KMS-11 (cell line): ENCODE results near the gene LSS.
A peak's percentile ranks its signal among the peaks of the same experiment; 100 is the strongest.
"Not testable (repeated sequence)": the region's sequence is repeated elsewhere in the genome, so short reads cannot be mapped to it uniquely, and the experiment has no call there.

Source experiments
- H2AFZ ChIP-seq: fragments of 200-600 bp; sonication (generic); 2 replicates; pipeline ENCODE4 v1.6.1; 2016; ENCODE audit warnings: antibody characterized with exemption, mixed run types, low read depth
- H3K27ac ChIP-seq: fragments of 200-600 bp; sonication (generic); 2 replicates; pipeline ENCODE4 v1.6.1; 2016; ENCODE audit warnings: mild to moderate bottlenecking, mixed run types
- H3K27me3 ChIP-seq: fragments of 200-600 bp; sonication (generic); 2 replicates; pipeline ENCODE4 v1.6.1; 2017; ENCODE audit warnings: mild to moderate bottlenecking, low read depth, mixed run types, moderate library complexity; ENCODE audit not compliant: insufficient read depth
- H3K36me3 ChIP-seq: fragments of 200-600 bp; sonication (generic); 2 replicates; pipeline ENCODE4 v1.6.1; 2017; ENCODE audit warnings: mild to moderate bottlenecking, mixed run types; ENCODE audit not compliant: insufficient read depth
- H3K4me1 ChIP-seq: fragments of 200-600 bp; sonication (generic); 2 replicates; pipeline ENCODE4 v1.6.1; 2016; ENCODE audit warnings: mild to moderate bottlenecking, low read depth, mixed run types; ENCODE audit not compliant: poor library complexity, severe bottlenecking
- H3K4me2 ChIP-seq: fragments of 200-600 bp; sonication (generic); 2 replicates; pipeline ENCODE4 v1.7.0; 2016; ENCODE audit warnings: mild to moderate bottlenecking, mixed run types
- H3K4me3 ChIP-seq: fragments of 200-600 bp; sonication (generic); IDR thresholded peaks from 2 replicates; pipeline ENCODE4 v1.6.1; 2017; ENCODE audit warnings: low read depth, low read length, mixed read lengths; ENCODE audit not compliant: insufficient read depth
- H3K79me2 ChIP-seq: fragments of 200-600 bp; sonication (generic); 2 replicates; pipeline ENCODE4 v1.6.1; 2016; ENCODE audit warnings: low read depth, mixed run types; ENCODE audit not compliant: insufficient read depth
- H3K9ac ChIP-seq: fragments of 200-600 bp; sonication (generic); 2 replicates; pipeline ENCODE4 v1.6.1; 2016; ENCODE audit warnings: mild to moderate bottlenecking, mixed run types
- H4K20me1 ChIP-seq: fragments of 200-600 bp; sonication (generic); 2 replicates; pipeline ENCODE4 v1.6.1; 2016; ENCODE audit warnings: mild to moderate bottlenecking, mixed run types; ENCODE audit not compliant: insufficient read depth
- TF ChIP-seq, protein P1 (sequence below): fragments of 200-600 bp; sonication (generic); conservative IDR thresholded peaks from 2 replicates; pipeline ENCODE4 v1.6.1; 2017; ENCODE audit warnings: low read depth, mild to moderate bottlenecking, antibody characterized with exemption, low read length, moderate library complexity, mixed read lengths

The LSS gene

DNA sequence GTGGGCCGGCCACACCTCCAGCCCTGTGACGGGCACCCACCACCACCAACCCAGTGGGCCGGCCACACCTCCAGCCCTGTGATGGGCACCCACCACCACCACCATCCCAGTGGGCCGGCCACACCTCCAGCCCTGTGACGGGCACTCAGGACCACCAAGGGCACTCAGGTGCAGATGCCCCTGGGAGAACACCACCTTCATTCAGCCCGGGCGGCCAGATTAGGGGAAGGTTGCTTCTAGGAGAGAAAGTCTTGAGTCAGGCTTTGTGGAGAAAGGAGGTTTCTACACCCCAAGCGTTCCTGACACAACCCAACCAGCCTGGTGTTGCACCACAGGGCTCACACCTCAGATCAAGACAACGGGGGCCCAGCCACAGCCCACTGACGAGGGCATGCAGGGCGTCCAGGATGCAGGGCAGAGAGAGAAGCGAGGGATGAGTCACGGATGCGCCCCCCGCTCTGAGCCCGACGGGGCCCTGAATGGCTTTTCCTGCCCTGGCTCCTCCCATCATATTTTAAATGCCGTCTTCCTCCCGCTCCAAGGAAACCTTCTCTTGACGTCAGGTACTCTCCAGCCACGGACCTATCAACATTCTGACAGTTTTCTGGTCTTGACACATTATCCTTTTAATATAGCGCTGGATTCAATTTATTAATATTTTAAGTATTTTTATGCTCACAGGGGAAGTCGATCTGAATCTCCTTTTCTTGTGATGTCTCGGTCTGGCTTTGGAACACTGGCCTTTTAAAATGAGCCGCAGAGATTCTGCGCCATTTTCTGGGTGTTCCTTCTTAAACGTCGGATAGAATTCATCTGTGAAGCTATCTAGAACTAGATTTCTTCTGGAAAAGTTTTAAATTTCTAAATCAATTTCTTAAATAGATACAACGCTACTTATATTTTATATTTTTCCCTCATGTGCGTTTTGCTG is 43.7 kb downstream of the LSS start:
- peak overlapping the region; percentile 91 for H3K4me2 ChIP-seq
- no peaks in the 10 kb centered on the region for H3K79me2 ChIP-seq
- no peaks in the 10 kb centered on the region; the same call in 1 of the 2 replicates for H3K36me3 ChIP-seq
- peak overlapping the region; percentile 35 for H2AFZ ChIP-seq
- no peaks in the 10 kb centered on the region for H3K27me3 ChIP-seq
- TF ChIP-seq, protein P1, sequence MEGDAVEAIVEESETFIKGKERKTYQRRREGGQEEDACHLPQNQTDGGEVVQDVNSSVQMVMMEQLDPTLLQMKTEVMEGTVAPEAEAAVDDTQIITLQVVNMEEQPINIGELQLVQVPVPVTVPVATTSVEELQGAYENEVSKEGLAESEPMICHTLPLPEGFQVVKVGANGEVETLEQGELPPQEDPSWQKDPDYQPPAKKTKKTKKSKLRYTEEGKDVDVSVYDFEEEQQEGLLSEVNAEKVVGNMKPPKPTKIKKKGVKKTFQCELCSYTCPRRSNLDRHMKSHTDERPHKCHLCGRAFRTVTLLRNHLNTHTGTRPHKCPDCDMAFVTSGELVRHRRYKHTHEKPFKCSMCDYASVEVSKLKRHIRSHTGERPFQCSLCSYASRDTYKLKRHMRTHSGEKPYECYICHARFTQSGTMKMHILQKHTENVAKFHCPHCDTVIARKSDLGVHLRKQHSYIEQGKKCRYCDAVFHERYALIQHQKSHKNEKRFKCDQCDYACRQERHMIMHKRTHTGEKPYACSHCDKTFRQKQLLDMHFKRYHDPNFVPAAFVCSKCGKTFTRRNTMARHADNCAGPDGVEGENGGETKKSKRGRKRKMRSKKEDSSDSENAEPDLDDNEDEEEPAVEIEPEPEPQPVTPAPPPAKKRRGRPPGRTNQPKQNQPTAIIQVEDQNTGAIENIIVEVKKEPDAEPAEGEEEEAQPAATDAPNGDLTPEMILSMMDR, result no peak
- H4K20me1 ChIP-seq, result no peaks in the 10 kb centered on the region
- peak overlapping the region; percentile 45; the same call in 1 of the 2 replicates for H3K9ac ChIP-seq
- peak overlapping the region; percentile 90 for H3K27ac ChIP-seq
- peaks cover 48% of the 10 kb centered on the region for H3K4me1 ChIP-seq
- no peak overlapping the region for H3K4me3 ChIP-seq

DNA sequence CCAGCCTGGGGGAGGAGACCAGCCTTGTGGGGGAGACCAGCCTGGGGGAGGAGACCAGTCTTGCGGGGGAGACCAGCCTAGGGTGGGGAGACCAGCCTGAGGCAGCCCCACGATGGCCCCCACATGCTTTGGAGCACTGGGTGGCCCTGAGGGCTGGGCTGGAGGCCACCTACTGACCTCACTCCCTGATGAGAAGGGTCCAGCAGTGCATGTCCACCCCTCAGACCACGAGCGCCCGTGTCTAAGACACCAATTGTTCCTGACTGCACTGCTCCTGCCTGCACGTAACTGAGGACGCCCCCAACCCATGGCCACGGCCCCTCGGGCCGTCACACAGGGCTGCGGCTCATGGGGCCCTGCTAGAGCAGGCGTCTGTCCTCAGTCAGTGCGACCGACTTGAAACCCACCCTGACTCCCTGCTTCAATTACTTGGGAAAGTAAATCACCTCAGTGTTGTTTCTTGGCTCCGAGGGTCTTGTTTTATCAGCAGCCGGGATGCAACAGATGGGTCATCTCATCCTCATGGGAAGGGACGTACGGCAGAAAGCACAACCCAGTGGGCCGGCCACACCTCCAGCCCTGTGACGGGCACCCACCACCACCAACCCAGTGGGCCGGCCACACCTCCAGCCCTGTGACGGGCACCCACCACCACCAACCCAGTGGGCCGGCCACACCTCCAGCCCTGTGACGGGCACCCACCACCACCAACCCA is 44.5 kb downstream of the LSS start, which contains the start of gene SPATC1L:
TSS of gene SPATC1L (minus strand) at position 550 of the 715 bp plus-strand sequence. CDS start 1,643 bp downstream, outside the sequence.
- Histone ChIP-seq H3K4me2 (peak within 1 kb of the TSS; percentile 91), H3K79me2 (no peaks in the 10 kb centered on the region), H3K27me3 (no peaks in the 10 kb centered on the region), H2AFZ (peak within 1 kb of the TSS; percentile 47), H3K4me1 (peaks cover 40% of the 10 kb centered on the region), H3K27ac (peak within 1 kb of the TSS; percentile 90), H3K9ac (peak within 1 kb of the TSS; percentile 54; the same call in 1 of the 2 replicates), H4K20me1 (no peaks in the 10 kb centered on the region), H3K4me3 (no peak within 1 kb of the TSS), H3K36me3 (no peaks in the 10 kb centered on the region; the same call in 1 of the 2 replicates)
- TF ChIP-seq, protein P1, result no peak

DNA sequence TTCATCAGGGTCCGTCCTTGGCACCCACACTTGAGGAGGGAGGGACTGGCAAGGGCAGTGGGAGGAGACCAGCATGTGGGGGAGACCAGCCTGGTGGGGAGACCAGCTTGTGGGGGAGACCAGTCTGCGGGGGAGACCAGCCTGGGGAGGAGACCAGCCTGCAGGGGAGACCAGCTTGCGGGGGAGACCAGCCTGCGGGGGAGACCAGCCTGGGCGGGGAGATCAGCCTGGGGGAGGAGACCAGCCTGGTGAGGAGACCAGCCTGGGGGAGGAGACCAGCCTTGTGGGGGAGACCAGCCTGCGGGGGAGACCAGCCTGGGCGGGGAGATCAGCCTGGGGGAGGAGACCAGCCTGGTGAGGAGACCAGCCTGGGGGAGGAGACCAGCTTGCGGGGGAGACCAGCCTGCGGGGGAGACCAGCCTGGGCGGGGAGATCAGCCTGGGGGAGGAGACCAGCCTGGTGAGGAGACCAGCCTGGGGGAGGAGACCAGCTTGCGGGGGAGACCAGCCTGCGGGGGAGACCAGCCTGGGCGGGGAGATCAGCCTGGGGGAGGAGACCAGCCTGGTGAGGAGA is 45.2 kb downstream of the LSS start:
- not testable (repeated sequence) for H3K4me3 ChIP-seq, H3K27ac ChIP-seq, H4K20me1 ChIP-seq, H3K79me2 ChIP-seq, H3K9ac ChIP-seq, H3K36me3 ChIP-seq, H3K27me3 ChIP-seq
- peak overlapping the region; percentile 47; the same call in 1 of the 2 replicates for H2AFZ ChIP-seq
- peaks cover 34% of the 10 kb centered on the region for H3K4me1 ChIP-seq
- peak overlapping the region; percentile 71; the same call in 1 of the 2 replicates for H3K4me2 ChIP-seq

DNA sequence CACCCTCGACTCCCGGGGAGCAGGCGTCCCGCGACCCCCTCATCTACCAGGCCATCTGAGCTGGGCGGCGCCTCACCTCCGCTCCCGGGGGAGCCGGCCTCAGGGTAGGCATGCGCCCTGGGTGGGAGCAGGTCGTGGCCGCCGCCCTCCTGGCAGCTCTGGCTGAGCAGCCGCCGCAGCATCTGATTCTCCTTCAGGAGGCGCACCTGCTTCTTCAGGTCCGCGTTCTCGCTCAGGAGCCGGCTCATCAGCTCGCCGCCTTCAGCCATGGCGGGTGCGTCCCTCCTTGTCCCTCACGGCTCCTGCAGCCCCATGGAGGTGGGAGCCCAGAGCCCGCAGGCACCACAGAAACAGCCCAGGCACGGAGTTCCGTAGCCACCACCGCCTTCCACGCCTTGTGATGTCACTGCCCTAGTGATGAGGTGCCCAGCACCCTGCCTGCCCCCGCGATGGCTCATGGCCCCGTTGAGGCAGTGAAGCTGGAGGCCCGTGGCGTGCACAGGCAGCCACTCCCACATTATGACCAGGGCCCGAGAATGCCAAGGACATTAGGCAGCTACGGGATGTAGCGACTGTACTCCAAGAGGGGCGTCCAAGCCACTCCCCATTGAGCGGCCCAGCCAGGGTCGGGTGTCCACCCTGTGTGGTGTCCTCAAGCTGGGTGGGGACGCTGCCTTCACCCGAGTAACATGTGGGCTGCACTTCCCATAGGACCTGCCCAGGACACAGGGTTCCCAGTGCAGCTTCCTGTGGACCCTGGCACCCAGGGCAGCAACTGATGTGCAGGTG is 45.8 kb downstream of the LSS start:
- no peak overlapping the region for H2AFZ ChIP-seq
- H4K20me1 ChIP-seq, result no peaks in the 10 kb centered on the region
- no peaks in the 10 kb centered on the region for H3K36me3 ChIP-seq
- no peaks in the 10 kb centered on the region for H3K27me3 ChIP-seq
- TF ChIP-seq, protein P1, result no peak
- no peak overlapping the region for H3K4me3 ChIP-seq
- H3K9ac ChIP-seq, result no peak overlapping the region
- 0 out of 2 replicates have a peak, but pooled peaks cover 5% of the 10 kb centered on the region for H3K79me2 ChIP-seq
- H3K4me2 ChIP-seq, result no peak overlapping the region
- H3K27ac ChIP-seq, result no peak overlapping the region
- peaks cover 27% of the 10 kb centered on the region for H3K4me1 ChIP-seq
